ENCODE results near the gene LRRC38. TPM values are rescaled to one million over a fixed set of nuclear protein-coding genes. Genes with fewer than 3 reads are reported as not detected.

The LRRC38 gene
- total RNA-seq, 1 donor from 2014 or later = not detected

DNA sequence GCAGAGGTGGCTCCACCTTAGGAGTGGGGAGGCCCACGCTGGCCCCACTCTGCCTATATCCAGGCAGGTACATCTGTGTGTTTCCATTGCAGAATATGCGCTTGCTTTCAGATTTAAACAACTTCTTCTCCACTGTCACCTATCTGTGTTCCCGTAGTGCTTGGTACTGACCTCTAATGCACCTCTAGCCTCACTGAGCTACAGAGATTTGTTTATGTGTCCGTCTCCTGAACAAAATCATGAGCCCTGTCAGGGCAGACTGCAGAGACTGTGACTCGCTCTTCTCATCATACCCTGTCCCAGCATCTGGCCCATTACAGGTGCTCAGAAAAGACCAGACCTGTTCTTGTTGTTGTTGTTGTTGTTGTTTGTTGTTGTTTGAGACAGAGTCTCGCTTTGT is 14.5 kb upstream of the LRRC38 start:
- DNase-seq (ENCODE audit: low read depth) = no peak
- FAIRE-seq = peak; percentile 82
- TF ChIP-seq CTCF (IDR thresholded peaks at IDR 0.05; ENCODE audit: insufficient read depth, low read length, severe bottlenecking) = no peak
- no peaks in the 10 kb centered on the region for H3K27me3 ChIP-seq (ENCODE audit: control insufficient read depth, insufficient read depth, low read length)
- H3K4me3 ChIP-seq (ENCODE audit: low read depth, low read length) = no peak overlapping the region
- no peaks in the 10 kb centered on the region for H3K36me3 ChIP-seq (ENCODE audit: control insufficient read depth, insufficient read depth, low read length)

DNA sequence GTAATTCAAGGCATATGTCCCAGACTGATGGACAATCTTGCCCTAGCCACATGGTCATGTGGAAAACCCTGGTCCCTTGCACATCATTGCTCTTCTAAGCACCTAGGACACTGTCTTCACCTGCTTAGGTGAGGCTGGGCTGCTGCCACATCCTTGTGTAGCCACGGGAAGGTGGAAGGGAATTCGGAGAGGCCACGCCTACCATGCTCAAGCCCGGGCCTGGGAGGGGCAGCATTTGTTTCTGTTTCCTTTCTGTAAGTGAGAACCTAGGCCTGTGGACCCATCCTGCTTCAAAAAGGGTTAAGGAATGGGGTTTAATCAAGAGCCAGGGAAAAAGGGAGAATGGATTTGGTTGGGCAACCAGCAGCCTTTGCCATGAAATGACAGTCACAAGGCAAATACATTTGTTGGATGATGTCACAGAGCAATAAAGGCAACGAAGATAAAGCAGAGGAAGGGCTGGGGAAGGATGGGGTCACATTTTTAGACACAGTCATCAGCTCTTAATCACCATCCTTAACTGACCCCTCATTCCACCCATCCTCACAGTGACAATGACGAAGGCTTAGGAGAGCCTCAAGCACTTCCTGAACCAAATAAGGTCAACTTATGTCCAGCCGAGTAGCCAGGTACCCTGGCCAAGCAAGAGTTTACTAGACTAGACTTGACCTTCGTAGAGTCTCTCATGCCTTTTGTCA is 10.1 kb upstream of the LRRC38 start:
- H3K27me3 ChIP-seq (ENCODE audit: control insufficient read depth, insufficient read depth, low read length) = no peaks in the 10 kb centered on the region
- FAIRE-seq (peak; percentile 36), DNase-seq (ENCODE audit: low read depth) (no peak)
- no peaks in the 10 kb centered on the region for H3K36me3 ChIP-seq (ENCODE audit: control insufficient read depth, insufficient read depth, low read length)
- no peak for TF ChIP-seq CTCF (IDR thresholded peaks at IDR 0.05; ENCODE audit: insufficient read depth, low read length, severe bottlenecking)
- H3K4me3 ChIP-seq (ENCODE audit: low read depth, low read length) = no peak overlapping the region

DNA sequence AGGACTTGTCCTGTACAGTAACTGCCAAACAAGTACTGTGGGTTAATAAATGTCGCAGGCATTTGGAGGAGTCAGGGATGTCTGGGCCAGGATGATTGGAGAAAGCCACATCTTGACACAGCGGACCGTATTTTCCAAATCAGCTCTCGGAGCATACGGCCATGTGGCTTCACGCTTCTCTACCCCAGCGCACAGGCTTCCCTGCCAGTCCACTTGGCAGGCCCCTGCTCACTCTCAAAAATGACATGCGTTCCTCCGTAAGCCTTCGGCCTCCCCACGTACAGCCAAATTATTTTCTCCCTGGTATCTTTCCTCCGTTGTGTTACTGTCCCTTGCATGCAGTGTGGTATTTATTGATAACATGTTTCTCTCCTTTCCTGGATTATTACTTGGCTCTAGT is 7.2 kb upstream of the LRRC38 start:
- Histone ChIP-seq H3K36me3 (ENCODE audit: control insufficient read depth, insufficient read depth, low read length) (no peaks in the 10 kb centered on the region), H3K27me3 (ENCODE audit: control insufficient read depth, insufficient read depth, low read length) (no peaks in the 10 kb centered on the region), H3K4me3 (ENCODE audit: low read depth, low read length) (no peak overlapping the region)
- no peak for DNase-seq (ENCODE audit: low read depth)
- no peak for TF ChIP-seq CTCF (IDR thresholded peaks at IDR 0.05; ENCODE audit: insufficient read depth, low read length, severe bottlenecking)
- no peak for FAIRE-seq

DNA sequence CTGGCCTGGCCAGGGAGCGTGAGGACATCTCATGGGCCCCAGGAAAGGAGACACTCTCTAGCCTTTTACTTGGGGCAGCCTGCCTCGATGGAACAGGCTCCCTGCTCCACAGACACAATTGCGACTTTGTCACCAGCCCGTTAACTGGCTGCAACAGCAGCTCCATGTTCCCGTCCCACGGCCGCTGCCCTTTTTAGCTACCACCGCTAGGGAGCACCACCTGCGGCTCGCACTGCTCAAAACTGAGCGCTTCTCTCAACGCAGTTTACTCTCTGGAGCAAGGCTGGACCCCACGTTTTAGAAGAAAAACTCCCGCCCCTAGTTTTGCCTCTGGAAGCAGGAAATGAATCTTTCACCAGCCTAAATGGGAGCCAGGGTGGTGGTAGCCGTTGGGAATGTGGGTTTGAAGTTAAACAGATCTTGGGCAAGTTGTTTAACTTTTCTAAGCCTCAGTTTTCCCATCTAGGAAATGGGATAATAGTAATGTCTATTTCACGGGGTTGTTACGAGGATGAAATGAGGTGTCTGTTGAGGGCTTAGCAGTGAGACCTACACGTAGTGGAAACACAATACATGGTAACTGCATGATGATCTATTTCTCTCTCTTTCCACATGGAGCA is 3.5 kb upstream of the LRRC38 start:
- peaks cover 8% of the 10 kb centered on the region for H3K27me3 ChIP-seq (ENCODE audit: control insufficient read depth, insufficient read depth, low read length)

GRCh38 chr1:13516606-13517005 is 2.8 kb upstream of the LRRC38 start:
- no peaks in the 10 kb centered on the region for H3K36me3 ChIP-seq (ENCODE audit: control insufficient read depth, insufficient read depth, low read length)
- no peak for FAIRE-seq
- no peak overlapping the region for H3K4me3 ChIP-seq (ENCODE audit: low read depth, low read length)
- DNase-seq (ENCODE audit: low read depth) = no peak
- TF ChIP-seq CTCF (IDR thresholded peaks at IDR 0.05; ENCODE audit: insufficient read depth, low read length, severe bottlenecking) = no peak
- peaks cover 11% of the 10 kb centered on the region for H3K27me3 ChIP-seq (ENCODE audit: control insufficient read depth, insufficient read depth, low read length)

More for the DNA sequence above, 3.5 kb upstream of the LRRC38 start:
- Histone ChIP-seq H3K36me3 (ENCODE audit: control insufficient read depth, insufficient read depth, low read length) (no peaks in the 10 kb centered on the region), H3K4me3 (ENCODE audit: low read depth, low read length) (no peak overlapping the region)
- DNase-seq (ENCODE audit: low read depth) (peak; percentile 4), FAIRE-seq (no peak)
- peak; percentile 47 for TF ChIP-seq CTCF (IDR thresholded peaks at IDR 0.05; ENCODE audit: insufficient read depth, low read length, severe bottlenecking)

Measured in bronchial epithelial cell (primary cell).